HCT116 (cell line): ENCODE measurements around the gene LKAAEAR1. TPM values are rescaled to one million over a fixed set of nuclear protein-coding genes. Genes with fewer than 3 reads are reported as not detected.

Experiments used
- ATAC-seq: fragments of 200-7000 bp; cut with Tn5 transposase; 2 replicates; pipeline ENCODE4 v1.9.1; 2020; ENCODE audit warnings: mild to moderate bottlenecking, moderate library complexity
- BruUV-seq: library from RNA; stranded (reverse); fragments of 400-500 nt; replicated peaks from 2 replicates; lab custom pipeline; 2021; lab: Mats Ljungman, UMichigan
- CTCF ChIA-PET: fragments of 300-600 bp; sonication (Branson Sonifier 250); formaldehyde crosslinking; loops from one replicate; lab custom pipeline; 2021; ENCODE audit warnings: antibody characterized with exemption; lab: Charles Lee
- POLR2A ChIA-PET: fragments of 300-600, 350-600 bp; sonication (Branson Sonifier 250); formaldehyde crosslinking; loops from one replicate; lab custom pipeline; 2021; ENCODE audit warnings: antibody characterized with exemption; lab: Charles Lee
- RAD21 ChIA-PET, 2 experiments: fragments of 300-600 bp; sonication (Branson Sonifier 250); formaldehyde crosslinking; loops; one replicate each; lab custom pipeline; 2023; ENCODE audit warnings: low total read pairs in 2 of 2; ENCODE audit not compliant: uncharacterized antibody in 2 of 2, unreplicated experiment in 2 of 2, low non-redundant PET in 1 of 2; lab: Charles Lee
- DNase-seq: peaks from one replicate; pipeline ENCODE4 v3.0.0-alpha.2; 2010; ENCODE audit warnings: low read depth, low spot score
- H2AFZ ChIP-seq: fragments of 200-600 bp; shearing (Covaris generic), sonication (generic); 2 replicates; pipeline ENCODE4 v1.6.1; 2017; ENCODE audit warnings: low read depth, mixed run types, mixed read lengths, antibody characterized with exemption, low read length; ENCODE audit not compliant: poor library complexity, severe bottlenecking
- H3K27ac ChIP-seq: 2 replicates; pipeline ENCODE4 v1.5.1; 2012; ENCODE audit warnings: low read depth, low read length
- H3K27me3 ChIP-seq: fragments of 200-600 bp; sonication (generic); 2 replicates; pipeline ENCODE4 v1.6.1; 2016; ENCODE audit warnings: mixed run types, low read length, mixed read lengths; ENCODE audit not compliant: insufficient read depth
- H3K36me3 ChIP-seq, 2 experiments: fragments of 200-500 bp in 1 of 2; fragments of 200-600 bp in 1 of 2; sonication (Bioruptor generic) in 1 of 2; sonication (generic) in 1 of 2; 2 replicates each; pipeline versions ENCODE4 v1.5.1 to v1.6.1; 2014 to 2016; ENCODE audit warnings: low read length in 2 of 2, inconsistent platforms in 1 of 2, mixed read lengths in 1 of 2, mixed run types in 1 of 2; ENCODE audit not compliant: insufficient read depth in 2 of 2, control insufficient read depth in 1 of 2
- H3K4me1 ChIP-seq, 2 experiments: fragments of 200-600 bp in 1 of 2; sonication (generic) in 1 of 2; 2 replicates each; pipeline versions ENCODE4 v1.5.1 to v1.6.1; 2012 to 2017; ENCODE audit warnings: low read length in 2 of 2, inconsistent platforms in 1 of 2, mild to moderate bottlenecking in 1 of 2, mixed read lengths in 1 of 2, mixed run types in 1 of 2, moderate library complexity in 1 of 2; ENCODE audit not compliant: insufficient read depth in 2 of 2, control insufficient read depth in 1 of 2
- H3K4me2 ChIP-seq: fragments of 200-600 bp; sonication (generic); 2 replicates; pipeline ENCODE4 v1.6.1; 2017; ENCODE audit warnings: mixed run types, low read length, mixed read lengths
- H3K4me3 ChIP-seq, 2 experiments: fragments of 200-600 bp in 1 of 2; sonication (generic) in 1 of 2; replicated peaks in 1 of 2; 2 replicates each; pipeline ENCODE4 v1.5.1; 2011 to 2016; ENCODE audit warnings: low read length in 2 of 2, control low read depth in 1 of 2, low read depth in 1 of 2, mild to moderate bottlenecking in 1 of 2, mixed read lengths in 1 of 2, mixed run types in 1 of 2
- H3K79me2 ChIP-seq: fragments of 200-600 bp; sonication (generic); 2 replicates; pipeline ENCODE4 v1.6.1; 2017; ENCODE audit warnings: mild to moderate bottlenecking, mixed run types, low read length, moderate library complexity, mixed read lengths; ENCODE audit not compliant: insufficient read depth
- H3K9ac ChIP-seq: fragments of 200-600 bp; sonication (generic); 2 replicates; pipeline ENCODE4 v1.6.1; 2016; ENCODE audit warnings: low read length, mixed read lengths
- H3K9me2 ChIP-seq: fragments of 200-600 bp; sonication (generic), shearing (Covaris generic); 2 replicates; pipeline ENCODE4 v1.6.1; 2017; ENCODE audit warnings: mixed run types, mild to moderate bottlenecking, moderate library complexity; ENCODE audit not compliant: insufficient read depth
- H3K9me3 ChIP-seq, 2 experiments: fragments of 200-500 bp in 1 of 2; fragments of 200-600 bp in 1 of 2; sonication (Bioruptor generic) in 1 of 2; sonication (generic) in 1 of 2; 2 replicates each; pipeline ENCODE4 v1.6.1; 2014 to 2017; ENCODE audit warnings: low read length in 2 of 2, mixed read lengths in 2 of 2, inconsistent platforms in 1 of 2, low read depth in 1 of 2, mild to moderate bottlenecking in 1 of 2, mixed run types in 1 of 2, moderate library complexity in 1 of 2; ENCODE audit not compliant: control insufficient read depth in 1 of 2, insufficient read depth in 1 of 2
- H4K20me1 ChIP-seq: fragments of 200-600 bp; sonication (generic), shearing (Covaris generic); 2 replicates; pipeline ENCODE4 v1.6.1; 2017; ENCODE audit warnings: mixed run types, mild to moderate bottlenecking, moderate library complexity; ENCODE audit not compliant: insufficient read depth
- ELF1 ChIP-seq: IDR thresholded peaks from 2 replicates; pipeline ENCODE4 v1.6.1; 2012; ENCODE audit warnings: low read depth, borderline replicate concordance
- JUND ChIP-seq: IDR thresholded peaks from 2 replicates; pipeline ENCODE4 v1.6.1; 2012
- POLR2AphosphoS5 ChIP-seq: IDR thresholded peaks from 2 replicates; pipeline ENCODE4 v1.6.1; 2011; ENCODE audit warnings: mild to moderate bottlenecking, low read depth, low read length, moderate library complexity
- RAD21 ChIP-seq: IDR thresholded peaks from 2 replicates; pipeline ENCODE4 v1.6.1; 2012; ENCODE audit warnings: low read depth, mild to moderate bottlenecking
- YY1 ChIP-seq: IDR thresholded peaks from 2 replicates; pipeline ENCODE4 v1.6.1; 2011; ENCODE audit warnings: low read length, low read depth, moderate library complexity, mild to moderate bottlenecking; ENCODE audit not compliant: insufficient replicate concordance; ENCODE audit errors: extremely low read depth
- ZFX ChIP-seq: fragments of 450-650 bp; IDR thresholded peaks from 2 replicates; pipeline ENCODE4 v1.6.1; 2017
- intact Hi-C: fragments of 100-400 bp; cut with micrococcal nuclease; formaldehyde crosslinking; loops from 2 replicates; pipeline ENCODE4 v1.10.0; 2022
- total RNA-seq: library from RNA; stranded (reverse); gene quantifications from one replicate; pipeline ENCODE4 v1.2.1, GENCODE V29; 2021; ENCODE audit not compliant: unreplicated experiment
- TF ChIP-seq, protein P1 (sequence below), 3 experiments: fragments of 200-600 bp in 1 of 3; sonication (generic) in 1 of 3; IDR thresholded peaks in 2 of 3; conservative IDR thresholded peaks in 1 of 3; 2 replicates each; pipeline ENCODE4 v1.5.1; 2012 to 2017; ENCODE audit warnings: low read depth in 2 of 3, low read length in 2 of 3, antibody characterized with exemption in 1 of 3, borderline replicate concordance in 1 of 3, control low read depth in 1 of 3, mild to moderate bottlenecking in 1 of 3, mixed read lengths in 1 of 3, mixed run types in 1 of 3, moderate library complexity in 1 of 3; ENCODE audit not compliant: insufficient read depth in 1 of 3

Gene LKAAEAR1
- total RNA-seq, 1 experiment from 2014 or later = not detected

DNA sequence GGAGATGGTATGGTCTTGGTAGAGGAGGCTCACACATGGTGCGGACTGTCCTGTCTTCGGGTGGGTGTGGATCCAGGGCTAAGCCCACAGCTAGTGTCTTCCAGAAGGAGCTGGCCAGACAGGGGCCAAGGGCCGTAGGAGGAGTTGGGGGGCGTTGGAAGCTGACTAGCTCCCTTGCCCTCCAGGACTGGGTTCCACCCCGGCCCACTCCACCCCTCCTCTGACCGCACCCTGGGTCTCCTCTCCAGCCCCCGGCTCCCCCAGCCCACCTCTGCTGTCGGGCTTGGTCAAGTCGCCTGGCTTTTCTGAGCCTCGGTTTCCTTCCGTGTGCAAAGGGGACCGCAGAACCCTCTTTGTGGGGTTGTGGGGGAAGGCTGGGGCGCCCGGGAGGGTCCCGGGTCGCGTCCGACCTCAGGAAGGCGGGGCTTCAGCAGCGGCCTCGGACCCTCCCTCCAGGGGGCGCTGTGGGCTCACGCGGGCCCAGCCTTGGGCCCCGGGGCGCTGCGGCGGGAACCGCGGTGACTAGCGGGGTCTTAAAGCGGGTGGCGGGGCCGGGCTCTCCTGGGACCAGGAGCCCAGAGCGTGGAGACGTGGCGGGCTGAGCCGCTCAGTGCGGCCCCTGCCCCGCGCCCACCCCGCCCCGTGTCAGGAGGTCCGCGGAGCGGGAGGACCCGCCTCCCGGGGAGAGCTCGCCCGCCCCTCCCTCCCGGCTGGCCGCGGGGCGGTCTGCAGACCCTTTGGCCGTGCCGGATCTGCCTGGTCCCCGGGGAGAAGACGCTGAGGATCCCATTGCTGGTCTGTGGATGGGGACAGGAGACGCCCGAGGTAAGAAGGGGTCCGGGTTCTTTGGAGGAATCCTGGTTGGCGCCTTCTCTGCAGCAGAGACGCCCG is 17.8 kb upstream of the LKAAEAR1 start:
- Histone ChIP-seq H3K27ac (peak overlapping the region; percentile 43; the same call in 1 of the 2 replicates), H2AFZ (peak overlapping the region; percentile 85), H3K4me3 (peak overlapping the region; percentile 68 to 69), H3K9me2 (no peaks in the 10 kb centered on the region), H3K27me3 (no peaks in the 10 kb centered on the region), H3K4me1 (peaks cover 4 to 13% of the 10 kb centered on the region in 2 experiments; a peak in 2 of 4 replicates), H3K79me2 (no peaks in the 10 kb centered on the region), H3K36me3 (no peaks in the 10 kb centered on the region), H3K9ac (peak overlapping the region; percentile 70), H3K9me3 (no peaks in the 10 kb centered on the region), H3K4me2 (peak overlapping the region; percentile 93), H4K20me1 (no peaks in the 10 kb centered on the region)
- ATAC-seq (peak; percentile 92), DNase-seq (no peak)
- POLR2A ChIA-PET = no interaction called here
- no TSS peak for BruUV-seq
- RAD21 ChIA-PET = interaction anchor here in 1 of 2 experiments (0.6 kb wide), 1 partner anchor 13 kb away, joined by 3 read pairs; no protein-coding TSS in a partner anchor
- CTCF ChIA-PET = interaction anchor here (0.6 to 1.6 kb wide), 11 partner anchors 9 to 64 kb away, joined by 3 to 8 read pairs (median 5); partner anchors contain the start of gene TCEA2
- TF ChIP-seq POLR2AphosphoS5 (peak; percentile 38), YY1 (peak; percentile 30), ELF1 (no peak), JUND (no peak), ZFX (0 out of 2 replicates have a peak, but pooled peaks have one; percentile 26), RAD21 (no peak)
- TF ChIP-seq, protein P1, sequence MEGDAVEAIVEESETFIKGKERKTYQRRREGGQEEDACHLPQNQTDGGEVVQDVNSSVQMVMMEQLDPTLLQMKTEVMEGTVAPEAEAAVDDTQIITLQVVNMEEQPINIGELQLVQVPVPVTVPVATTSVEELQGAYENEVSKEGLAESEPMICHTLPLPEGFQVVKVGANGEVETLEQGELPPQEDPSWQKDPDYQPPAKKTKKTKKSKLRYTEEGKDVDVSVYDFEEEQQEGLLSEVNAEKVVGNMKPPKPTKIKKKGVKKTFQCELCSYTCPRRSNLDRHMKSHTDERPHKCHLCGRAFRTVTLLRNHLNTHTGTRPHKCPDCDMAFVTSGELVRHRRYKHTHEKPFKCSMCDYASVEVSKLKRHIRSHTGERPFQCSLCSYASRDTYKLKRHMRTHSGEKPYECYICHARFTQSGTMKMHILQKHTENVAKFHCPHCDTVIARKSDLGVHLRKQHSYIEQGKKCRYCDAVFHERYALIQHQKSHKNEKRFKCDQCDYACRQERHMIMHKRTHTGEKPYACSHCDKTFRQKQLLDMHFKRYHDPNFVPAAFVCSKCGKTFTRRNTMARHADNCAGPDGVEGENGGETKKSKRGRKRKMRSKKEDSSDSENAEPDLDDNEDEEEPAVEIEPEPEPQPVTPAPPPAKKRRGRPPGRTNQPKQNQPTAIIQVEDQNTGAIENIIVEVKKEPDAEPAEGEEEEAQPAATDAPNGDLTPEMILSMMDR (IDR thresholded peaks at IDR 0.05 in 2 of 3, conservative IDR thresholded peaks at IDR 0.05 in 1 of 3; ENCODE audit: borderline replicate concordance in 1 of 3, insufficient read depth in 1 of 3, low read depth in 2 of 3, low read length in 2 of 3) = peak; percentile 67 to 94 (median 81); a peak in 4 of 6 replicates
- intact Hi-C loops = no loop called here
